ENCODE measurements around the gene B3GNT9.
"Not testable (repeated sequence)": the region's sequence is repeated elsewhere in the genome, so short reads cannot be mapped to it uniquely, and the experiment has no call there.

Gene B3GNT9

DNA sequence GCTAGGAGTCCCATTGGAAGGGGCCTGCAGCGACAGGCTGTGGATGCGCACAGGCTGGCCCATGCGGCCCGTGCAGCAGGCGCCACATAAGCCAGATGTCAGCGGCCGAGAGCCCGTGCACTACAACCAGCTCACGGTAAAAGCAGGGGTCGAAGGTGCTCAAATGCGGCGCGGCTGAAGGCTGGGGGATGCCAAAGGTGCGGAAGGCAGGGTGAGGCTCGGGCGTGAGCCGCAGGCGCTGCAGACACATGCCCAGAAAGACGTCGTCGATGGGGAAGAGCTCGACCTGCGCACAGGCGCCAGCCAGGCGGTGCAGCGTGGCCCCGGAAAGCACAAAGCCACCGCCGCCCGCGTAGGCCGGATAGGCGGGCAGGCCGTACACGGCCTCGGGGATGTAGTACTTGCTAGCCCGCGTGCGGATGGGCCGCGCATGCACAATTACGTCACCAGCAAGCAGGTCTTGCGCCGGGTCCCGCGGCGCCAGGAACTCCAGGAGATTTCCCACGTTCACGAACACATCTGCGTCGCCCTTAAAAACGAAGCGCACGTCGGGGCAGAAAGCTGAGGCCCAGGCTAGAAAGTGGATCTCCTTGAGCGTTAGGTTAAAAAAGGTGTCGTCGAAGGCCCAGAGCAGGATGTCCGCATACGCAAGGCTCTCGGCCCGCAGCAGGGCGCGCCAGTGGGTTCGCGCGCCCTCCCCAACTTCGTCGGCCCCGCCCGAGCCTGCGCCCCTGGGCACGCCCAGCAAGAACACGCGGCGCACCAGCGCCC is 1.3 kb downstream of the B3GNT9 start:
- no peak for DNase-seq

DNA sequence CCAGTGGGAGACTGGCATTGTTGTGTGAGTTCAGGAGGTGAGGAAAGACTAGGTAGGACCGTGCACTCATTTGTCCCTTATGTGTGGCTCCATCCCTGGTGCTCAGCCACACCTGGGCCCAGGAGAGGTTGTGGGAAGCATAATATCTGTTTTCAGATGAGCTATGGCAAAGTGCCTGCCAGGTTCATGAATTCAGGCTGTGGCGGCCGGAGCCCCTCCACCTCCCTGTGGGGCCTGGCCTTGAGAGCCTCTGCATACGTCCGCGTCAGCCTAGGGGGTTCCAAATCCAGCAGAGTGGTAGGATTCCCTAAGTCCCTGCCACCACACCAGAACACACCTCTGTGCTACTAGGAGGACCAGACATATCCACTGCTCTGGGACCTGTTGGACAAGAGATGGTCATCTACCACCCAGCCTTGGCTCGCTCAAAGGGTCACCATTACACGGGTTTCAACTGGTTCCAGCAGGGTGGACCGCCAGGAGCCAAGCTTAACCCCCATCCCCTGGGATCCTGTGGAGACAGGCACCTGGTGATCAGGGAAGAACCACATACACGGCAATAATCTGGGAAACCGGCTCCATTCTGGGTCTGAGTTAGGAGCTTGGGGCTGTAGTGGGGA is 2.0 kb downstream of the B3GNT9 start:
- DNase-seq = no peak

DNA sequence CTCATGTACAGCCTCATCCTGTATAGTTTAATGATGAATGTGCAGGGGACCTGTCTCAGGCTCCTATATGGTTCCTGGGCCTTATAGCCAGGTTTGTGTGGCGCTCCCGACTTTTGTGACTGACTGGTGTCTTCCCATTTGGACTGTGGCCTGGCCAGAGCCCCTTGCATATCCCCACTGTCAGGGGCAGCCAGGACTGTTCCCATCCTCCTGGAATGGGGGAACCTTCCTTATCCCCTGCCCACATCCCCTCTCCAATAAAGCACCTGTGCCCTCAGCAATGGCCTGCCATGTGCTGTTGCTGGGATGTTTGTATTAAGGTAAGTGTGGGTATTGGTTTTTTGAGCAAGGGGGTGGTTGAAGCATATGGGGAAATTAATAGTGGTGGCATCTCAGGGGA is 2.6 kb downstream of the B3GNT9 start:
- DNase-seq = no peak

- no peak for DNase-seq
Measured at GRCh38 chr16:67147437-67148140, 3.2 kb downstream of the B3GNT9 start.

GRCh38 chr16:67146523-67147357 is 4.1 kb downstream of the B3GNT9 start:
- DNase-seq = no peak

GRCh38 chr16:67145746-67146145 is 5.1 kb downstream of the B3GNT9 start:
- no peak for DNase-seq

DNA sequence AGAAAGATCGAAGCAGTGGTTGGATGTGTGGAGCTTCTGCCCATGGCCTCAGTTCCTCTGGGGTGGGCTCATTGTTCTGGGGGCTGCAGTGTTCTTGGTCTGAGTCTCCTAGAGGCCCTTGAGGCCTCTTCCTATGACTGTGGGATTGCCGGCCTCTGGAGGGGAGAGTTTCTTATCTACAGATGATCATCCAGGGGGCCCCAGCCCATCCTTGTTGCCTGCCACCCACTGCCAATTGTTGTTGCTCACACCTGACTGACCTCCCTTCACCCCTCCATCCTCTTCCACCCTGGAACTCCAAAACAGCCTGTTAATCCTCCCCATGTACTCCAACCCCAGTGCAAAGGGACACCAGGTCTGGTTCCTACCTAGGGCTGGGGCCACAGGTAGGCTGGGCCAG is 5.9 kb downstream of the B3GNT9 start:
- no peak for DNase-seq

DNA sequence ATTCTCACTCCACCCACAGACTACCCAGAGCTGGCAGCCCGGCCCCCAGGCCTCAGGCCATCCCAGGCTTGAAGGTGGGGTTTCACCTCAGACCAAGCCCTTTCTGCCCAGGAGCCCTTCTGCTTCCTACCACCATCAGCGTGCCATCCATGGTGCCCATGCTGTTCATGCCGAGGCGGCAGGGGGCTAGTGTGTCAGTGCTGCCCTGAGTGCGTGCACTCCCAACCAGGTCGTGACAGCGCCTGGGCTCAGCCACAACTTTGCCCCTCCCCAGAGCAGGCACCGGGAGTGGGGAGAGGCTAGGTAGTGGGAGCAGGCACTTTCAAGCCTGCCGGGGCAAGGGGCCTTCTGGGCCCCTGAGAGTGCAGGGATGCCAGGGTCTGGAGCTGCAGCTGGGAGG is 8.5 kb downstream of the B3GNT9 start:
- no peak for DNase-seq

DNA sequence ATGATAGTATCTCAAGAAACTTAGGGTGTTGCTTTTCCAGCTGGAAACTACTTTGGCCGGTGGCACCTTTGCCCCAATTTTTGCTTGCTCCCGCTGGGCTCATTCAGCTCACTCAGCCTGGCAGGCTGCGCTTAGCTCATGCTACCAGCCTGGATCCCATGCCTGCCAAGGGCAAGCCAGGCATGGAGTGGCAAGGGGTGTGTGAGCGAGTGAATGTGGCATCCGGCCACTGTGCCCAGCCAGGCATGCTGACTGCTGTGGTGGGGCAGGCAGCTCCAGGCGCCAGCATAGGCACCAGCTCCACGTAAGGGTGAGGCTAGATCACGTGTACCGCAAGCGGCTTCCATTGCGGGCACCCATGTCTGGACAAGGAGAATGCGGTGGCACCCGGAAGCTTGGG is 9.4 kb downstream of the B3GNT9 start:
- no peak for DNase-seq

DNA sequence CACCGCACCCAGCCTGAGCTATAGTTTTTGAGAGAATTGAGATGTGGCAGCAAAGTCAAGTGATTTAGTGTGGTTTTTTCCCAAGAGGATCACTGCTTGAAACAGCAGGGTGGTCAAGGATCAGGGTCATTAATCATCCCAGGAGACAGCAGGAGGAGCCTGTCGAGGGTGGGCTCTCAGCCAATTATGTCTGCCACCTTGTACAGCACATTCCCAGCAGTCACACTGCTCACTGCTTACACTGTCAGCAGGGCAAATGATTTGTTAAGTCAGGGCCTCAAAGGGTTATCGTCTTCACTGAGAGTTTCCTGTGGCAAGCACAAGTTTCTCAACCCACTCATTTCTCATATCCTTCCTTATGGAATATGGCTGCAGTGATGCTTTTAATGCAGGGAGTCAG is 13.2 kb downstream of the B3GNT9 start:
- no peak for DNase-seq

DNA sequence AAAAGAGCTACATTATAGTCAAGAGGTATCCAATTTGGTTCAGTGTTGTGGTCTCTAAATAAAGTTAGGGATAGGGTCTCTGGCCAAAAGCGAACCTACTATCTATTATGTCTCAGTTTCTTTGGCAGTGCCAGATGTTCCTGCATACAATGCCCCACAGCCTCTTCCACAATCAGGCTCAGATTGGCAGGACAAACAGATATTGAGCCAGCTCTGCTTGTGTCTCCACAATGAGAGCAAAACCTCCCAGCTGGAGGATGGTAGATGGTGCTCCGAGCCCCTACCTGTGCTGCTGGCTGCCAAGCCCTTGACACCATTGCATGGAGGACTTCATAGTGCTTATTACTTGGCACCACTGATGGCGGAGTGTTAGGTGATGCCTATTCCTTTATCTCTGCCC is 21.4 kb downstream of the B3GNT9 start:
- DNase-seq = no peak

DNA sequence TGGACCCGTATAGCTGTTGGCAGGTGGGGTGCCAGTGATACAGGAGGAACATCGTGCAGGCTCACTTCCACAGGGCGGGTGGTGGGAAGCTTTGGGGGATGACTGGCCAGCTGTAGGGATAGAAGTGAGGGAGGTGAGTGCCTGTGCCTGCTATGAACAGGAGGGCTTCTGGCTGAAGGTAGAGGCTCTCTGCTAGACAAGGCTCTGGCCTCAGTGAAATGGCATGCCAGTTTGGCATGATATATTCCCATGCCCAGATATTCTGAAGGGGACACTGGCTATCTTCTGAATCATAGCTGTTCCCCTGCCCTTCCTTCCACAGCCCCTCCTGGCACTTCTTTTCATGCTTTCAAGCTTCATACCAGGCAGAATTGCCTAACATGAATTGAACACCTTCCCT is 21.9 kb downstream of the B3GNT9 start:
- DNase-seq = no peak

GRCh38 chr16:67128417-67128816 is 22.4 kb downstream of the B3GNT9 start:
- no peak for DNase-seq

- DNase-seq = not testable (repeated sequence)
Measured at GRCh38 chr16:67122799-67123198, 28.0 kb downstream of the B3GNT9 start.

- DNase-seq = no peak
Measured at GRCh38 chr16:67120025-67120424, 30.8 kb downstream of the B3GNT9 start.

GRCh38 chr16:67117716-67118115 is 33.1 kb downstream of the B3GNT9 start:
- no peak for DNase-seq

DNA sequence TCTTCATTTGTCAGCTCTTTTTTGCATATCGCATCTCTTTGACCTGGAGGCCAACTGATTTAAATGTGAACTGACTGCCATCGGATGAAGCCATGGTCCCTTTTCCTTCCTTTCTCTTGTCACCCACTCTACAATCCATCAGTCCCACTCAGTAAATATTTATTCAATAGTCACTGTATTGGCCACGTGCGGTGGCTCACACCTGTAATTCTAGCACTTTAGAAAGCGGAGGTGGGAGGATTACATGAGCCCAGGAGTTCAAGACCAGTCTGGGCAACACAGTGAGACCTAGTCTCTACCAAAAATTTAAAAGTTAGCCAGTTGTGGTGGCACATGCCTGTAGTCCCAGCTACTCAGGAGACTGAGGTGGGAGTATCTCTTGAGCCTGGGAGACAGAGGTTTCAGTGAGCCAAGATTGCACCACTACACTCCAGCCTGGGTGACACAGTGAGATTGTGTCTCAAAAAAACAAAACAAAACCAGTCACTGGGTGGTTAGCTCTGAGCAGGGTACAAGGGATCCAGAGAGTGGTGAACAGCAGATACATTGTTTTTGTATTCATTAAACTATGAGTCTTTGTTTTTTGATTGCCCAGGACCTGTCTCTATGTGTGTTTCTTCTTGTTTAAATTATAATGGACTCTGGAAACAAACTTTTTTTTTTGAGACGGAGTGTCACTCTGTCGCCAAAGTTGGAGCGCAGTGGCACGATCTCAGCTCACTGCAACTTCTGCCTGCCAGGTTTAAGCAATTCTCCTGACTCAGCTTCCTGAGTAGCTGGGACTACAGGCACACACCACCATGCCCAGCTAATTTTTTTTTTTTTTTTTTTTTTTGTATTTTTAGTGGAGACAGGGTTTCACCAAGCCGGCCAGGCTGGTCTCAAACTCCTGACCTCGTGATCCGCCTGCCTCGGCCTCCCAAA is 34.1 kb downstream of the B3GNT9 start:
- no peak for DNase-seq

DNA sequence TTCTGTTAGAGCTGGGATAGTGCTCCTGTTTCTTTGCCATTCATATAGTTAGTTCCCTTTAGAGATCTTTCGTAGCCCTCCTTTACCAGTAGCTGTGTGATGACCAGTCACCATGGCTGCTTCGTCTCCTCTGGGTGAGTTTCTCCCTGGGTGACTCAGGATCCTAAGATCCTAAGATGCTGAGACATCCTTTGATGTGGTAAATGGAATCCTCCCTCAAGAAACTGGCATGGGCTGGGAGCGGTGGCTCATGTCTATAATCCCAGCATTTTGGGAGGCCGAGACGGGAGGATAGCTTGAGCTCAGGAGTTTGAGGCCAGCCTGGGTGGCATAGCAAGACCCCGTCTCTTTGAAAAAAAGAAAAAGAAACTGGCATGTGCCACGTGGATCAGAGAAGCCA is 35.2 kb downstream of the B3GNT9 start:
- no peak for DNase-seq

GRCh38 chr16:67114793-67115192 is 36.0 kb downstream of the B3GNT9 start:
- DNase-seq = no peak

DNA sequence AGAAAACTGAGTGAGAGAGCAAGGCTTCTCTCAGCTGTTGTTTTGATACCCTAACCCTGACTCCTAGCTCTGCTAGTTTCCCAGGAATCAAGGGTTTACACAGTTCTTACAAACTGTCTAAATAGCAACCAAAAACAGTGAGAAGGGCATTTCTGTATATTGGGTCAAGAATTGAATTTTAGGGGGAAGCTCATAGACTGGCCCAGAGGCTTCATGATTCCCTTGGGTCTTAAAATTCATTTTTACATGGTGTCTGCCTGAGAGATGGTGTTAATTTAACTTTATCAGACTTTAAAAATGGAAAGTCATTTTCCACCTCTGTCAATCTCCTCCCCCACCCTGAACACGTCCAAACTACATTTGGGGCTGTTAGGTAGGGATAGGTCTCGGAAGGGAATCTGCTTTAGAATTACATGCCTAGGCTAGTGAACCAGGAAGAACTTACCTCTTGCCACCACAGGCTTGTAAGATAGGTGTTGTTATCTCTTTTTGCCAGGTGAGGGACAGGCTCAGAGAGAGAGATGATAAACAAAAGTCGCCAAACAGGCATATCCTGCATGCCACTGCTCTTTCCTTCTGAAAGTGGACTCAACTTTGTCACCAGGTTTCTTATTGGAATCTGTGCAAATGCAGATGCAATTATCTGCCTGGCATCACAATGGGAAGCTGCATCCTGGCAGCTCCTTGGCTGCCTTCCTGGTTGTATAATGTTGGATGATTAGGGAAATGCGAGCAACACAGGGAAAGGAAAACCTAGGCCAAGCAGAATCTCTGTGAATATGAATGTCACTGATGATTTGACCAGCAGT is 38.0 kb downstream of the B3GNT9 start:
- DNase-seq = no peak

DNA sequence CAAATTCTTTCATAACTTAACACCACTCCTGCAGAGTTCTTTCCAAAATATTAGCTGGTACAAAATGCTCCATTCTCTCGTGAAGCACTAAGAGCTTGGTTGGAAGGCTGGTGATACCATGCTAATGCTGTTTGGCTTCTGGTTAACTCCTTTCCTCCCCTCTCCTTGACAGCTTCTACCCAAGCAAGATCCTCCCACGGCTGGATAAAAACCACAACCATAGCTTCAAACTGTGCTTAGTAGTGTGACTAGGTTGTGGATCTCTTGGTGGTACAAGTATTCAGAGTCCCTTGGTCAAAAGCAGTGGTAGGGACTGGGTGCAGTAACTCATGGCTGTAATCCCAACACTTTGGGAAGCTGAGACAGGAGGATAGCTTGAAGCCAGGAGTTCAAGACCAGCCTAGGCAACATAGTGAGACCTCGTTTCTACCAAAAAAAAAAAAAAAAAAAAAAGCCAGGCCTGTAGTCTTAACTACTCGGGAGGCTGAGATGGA is 38.8 kb downstream of the B3GNT9 start:
- no peak for DNase-seq
